ENCODE results near the gene MAZ. TPM values are rescaled to one million over a fixed set of nuclear protein-coding genes. Genes with fewer than 3 reads are reported as not detected.

Gene MAZ
- total RNA-seq, 2 donors from 2014 or later: 180 to 188 TPM

- TF ChIP-seq POLR2AphosphoS5 (IDR thresholded peaks at IDR 0.05) (peak; percentile 97), POLR2A (IDR thresholded peaks at IDR 0.05) (peak; percentile 81), CTCF (IDR thresholded peaks at IDR 0.05) (peak in 2 of 4 experiments; percentile 24 to 44)
- Histone ChIP-seq H3K4me3 (peak overlapping the region; percentile 63 to 68), H3K4me1 (replicated peaks) (peaks cover 18% of the 10 kb centered on the region), H3K36me3 (peaks cover 0 to 2% of the 10 kb centered on the region in 2 donors), H3K27ac (peak overlapping the region; percentile 97 to 98), H3K27me3 (replicated peaks; ENCODE audit: insufficient read depth) (no peaks in the 10 kb centered on the region), H3K9me3 (no peaks in the 10 kb centered on the region)
- peak; percentile 97 for DNase-seq (ENCODE audit: low spot score)
- intact Hi-C loops (cut with DNase I): loop anchor here (10.0 kb wide), 1 partner anchor 849 kb away; the partner anchor contains the start of genes FBRS and PRR14
- under 1% methylated on average over 78 of the region's 103 CpGs for whole genome bisulfite sequencing
Measured at GRCh38 chr16:29805232-29806098, 864 bp upstream of the MAZ start.

GRCh38 chr16:29806641-29807425, 504 bp downstream of the MAZ start:
- Histone ChIP-seq H3K36me3 (peaks cover 0 to 2% of the 10 kb centered on the region in 2 donors), H3K27me3 (replicated peaks; ENCODE audit: insufficient read depth) (no peaks in the 10 kb centered on the region), H3K4me1 (replicated peaks) (peaks cover 23% of the 10 kb centered on the region), H3K27ac (peak overlapping the region; percentile 91), H3K4me3 (peak overlapping the region; percentile 49 to 56), H3K9me3 (no peaks in the 10 kb centered on the region)
- DNase-seq (ENCODE audit: low spot score): peak; percentile 29
- TF ChIP-seq CTCF (IDR thresholded peaks at IDR 0.05) (no peak), POLR2AphosphoS5 (IDR thresholded peaks at IDR 0.05) (no peak), POLR2A (IDR thresholded peaks at IDR 0.05) (no peak)
- WGBS: under 1% methylated on average over 77 of the region's 99 CpGs
- intact Hi-C loops (cut with DNase I): loop anchor here (10.0 kb wide), 1 partner anchor 848 kb away; the partner anchor contains the start of genes FBRS and PRR14

GRCh38 chr16:29807426-29808218, 1.3 kb downstream of the MAZ start:
- peaks cover 23% of the 10 kb centered on the region for H3K4me1 ChIP-seq (replicated peaks)
- TF ChIP-seq POLR2A (IDR thresholded peaks at IDR 0.05): peak; percentile 71
- peak in 2 of 4 experiments; percentile 17 to 31 for TF ChIP-seq CTCF (IDR thresholded peaks at IDR 0.05)
- TF ChIP-seq POLR2AphosphoS5 (IDR thresholded peaks at IDR 0.05): peak; percentile 93
- H3K27ac ChIP-seq: peak overlapping the region; percentile 91
- H3K27me3 ChIP-seq (replicated peaks; ENCODE audit: insufficient read depth): no peaks in the 10 kb centered on the region
- H3K36me3 ChIP-seq: peaks cover 0 to 2% of the 10 kb centered on the region in 2 donors
- peak; percentile 90 for DNase-seq (ENCODE audit: low spot score)
- under 1% methylated on average over 51 of the region's 69 CpGs for WGBS
- no peaks in the 10 kb centered on the region for H3K9me3 ChIP-seq
- H3K4me3 ChIP-seq: peak overlapping the region; percentile 49 to 56
- intact Hi-C loops (cut with DNase I): loop anchor here (10.0 kb wide), 1 partner anchor 847 kb away; the partner anchor contains the start of genes FBRS and PRR14

- Histone ChIP-seq H3K36me3 (peaks cover 0 to 2% of the 10 kb centered on the region in 2 donors), H3K4me1 (replicated peaks) (peaks cover 23% of the 10 kb centered on the region), H3K27me3 (replicated peaks; ENCODE audit: insufficient read depth) (no peaks in the 10 kb centered on the region), H3K27ac (peak overlapping the region; percentile 91), H3K9me3 (no peaks in the 10 kb centered on the region), H3K4me3 (peak overlapping the region; percentile 49 to 56)
- WGBS: 26% methylated on average over 25 of the region's 25 CpGs
- no peak for TF ChIP-seq CTCF (IDR thresholded peaks at IDR 0.05)
- TF ChIP-seq POLR2AphosphoS5 (IDR thresholded peaks at IDR 0.05): no peak
- no peak for TF ChIP-seq POLR2A (IDR thresholded peaks at IDR 0.05)
- no peak for DNase-seq (ENCODE audit: low spot score)
- intact Hi-C loops (cut with DNase I): loop anchor here (10.0 kb wide), 1 partner anchor 846 kb away; the partner anchor contains the start of genes FBRS and PRR14
Measured at GRCh38 chr16:29808219-29808900, 2.0 kb downstream of the MAZ start.

Measured in prostate gland (tissue), 2 donors.